B cell (primary cell): ENCODE measurements around the gene MPC1. TPM values are rescaled to one million over a fixed set of nuclear protein-coding genes. Genes with fewer than 3 reads are reported as not detected.

ENCODE experiments used
- ATAC-seq: fragments of 200-7000 bp; cut with Tn5 transposase; one replicate; pipeline ENCODE4 v1.10.0; 2021; ENCODE audit warnings: low read depth, mild to moderate bottlenecking, moderate number of reproducible peaks, moderate library complexity
- CTCF ChIA-PET: fragments of 350-600 bp; sonication (Branson Sonifier 250); formaldehyde crosslinking; loops from one replicate; lab custom pipeline; 2021; ENCODE audit warnings: antibody characterized with exemption, inconsistent platforms; lab: Charles Lee
- POLR2A ChIA-PET: fragments of 350-600 bp; sonication (Branson Sonifier 250); formaldehyde crosslinking; loops from one replicate; lab custom pipeline; 2021; ENCODE audit warnings: antibody characterized with exemption; lab: Charles Lee
- DNase-seq: peaks from one replicate; pipeline ENCODE4 v3.0.0; 2013
- H2AFZ ChIP-seq: 2 replicates; pipeline ENCODE4 v1.6.1; 2012; ENCODE audit warnings: mild to moderate bottlenecking, low read depth, low read length; ENCODE audit not compliant: insufficient read depth, poor library complexity, severe bottlenecking
- H3K27ac ChIP-seq, 2 donors: 1 replicate in 1 of 2; 2 replicates in 1 of 2; pipeline ENCODE4 v1.5.1; 2012 to 2013; ENCODE audit warnings: low read length in 2 of 2, mild to moderate bottlenecking in 2 of 2, moderate library complexity in 1 of 2
- H3K27me3 ChIP-seq, 4 experiments: fragments of 200-600 bp in 1 of 4; sonication (generic) in 1 of 4; replicated peaks in 1 of 4; 1 replicate in 2 of 4; 2 replicates in 2 of 4; pipeline versions ENCODE4 v1.6.1 to v1.7.0; 2013 to 2016; ENCODE audit warnings: low read length in 3 of 4, mild to moderate bottlenecking in 2 of 4, mixed read lengths in 1 of 4, moderate library complexity in 1 of 4; ENCODE audit not compliant: insufficient read depth in 4 of 4, control insufficient read depth in 3 of 4; ENCODE audit errors: control extremely low read depth in 1 of 4
- H3K36me3 ChIP-seq, 2 experiments: replicated peaks in 1 of 2; 1 replicate in 1 of 2; 2 replicates in 1 of 2; pipeline versions ENCODE4 v1.6.1 to v1.7.1; 2013; ENCODE audit warnings: low read length in 1 of 2; ENCODE audit not compliant: insufficient read depth in 2 of 2, control insufficient read depth in 1 of 2; ENCODE audit errors: control extremely low read depth in 1 of 2, extremely low read depth in 1 of 2
- H3K4me1 ChIP-seq, 2 donors: fragments of 200-600 bp in 1 of 2; sonication (generic) in 1 of 2; 1 replicate in 1 of 2; 2 replicates in 1 of 2; pipeline versions ENCODE4 v1.5.1 to v1.6.1; 2013 to 2017; ENCODE audit warnings: low read length in 2 of 2; ENCODE audit not compliant: control insufficient read depth in 2 of 2, insufficient read depth in 2 of 2
- H3K4me2 ChIP-seq: replicated peaks from 2 replicates; pipeline ENCODE3; 2012; ENCODE audit warnings: mild to moderate bottlenecking, low read depth, low read length; ENCODE audit not compliant: poor library complexity, severe bottlenecking
- H3K4me3 ChIP-seq, 5 experiments: fragments of 200-600 bp in 1 of 5; sonication (generic) in 1 of 5; 1 replicate in 3 of 5; 2 replicates in 2 of 5; pipeline versions ENCODE4 v1.5.1 to v1.7.0; 2011 to 2016; ENCODE audit warnings: low read length in 4 of 5, mild to moderate bottlenecking in 4 of 5, low read depth in 2 of 5, control low read depth in 1 of 5, moderate library complexity in 1 of 5; ENCODE audit not compliant: insufficient read depth in 1 of 5; ENCODE audit errors: control extremely low read depth in 1 of 5, extremely low read depth in 1 of 5
- H3K79me2 ChIP-seq: fragments of 200-600 bp; sonication (generic); one replicate; pipeline ENCODE4 v1.6.0; 2016; ENCODE audit warnings: low read length; ENCODE audit not compliant: control insufficient read depth, insufficient read depth
- H3K9ac ChIP-seq: fragments of 200-600 bp; sonication (generic); 2 replicates; pipeline ENCODE4 v1.6.1; 2017; ENCODE audit warnings: mild to moderate bottlenecking, low read length, moderate library complexity
- H3K9me3 ChIP-seq, 3 donors: one replicate each; pipeline versions ENCODE4 v1.6.1 to v1.7.1; 2013; ENCODE audit warnings: low read length in 2 of 3; ENCODE audit not compliant: control insufficient read depth in 2 of 3, insufficient read depth in 1 of 3; ENCODE audit errors: control extremely low read depth in 1 of 3
- H4K20me1 ChIP-seq: 2 replicates; pipeline ENCODE4 v1.6.0; 2012; ENCODE audit warnings: mild to moderate bottlenecking, low read length; ENCODE audit not compliant: insufficient read depth, control insufficient read depth, poor library complexity, severe bottlenecking
- H3K27ac Mint-ChIP-seq: one replicate; pipeline ENCODE4 v1.8.0; 2021; ENCODE audit warnings: mixed read lengths
- H3K27me3 Mint-ChIP-seq: one replicate; pipeline ENCODE4 v1.8.0; 2021; ENCODE audit warnings: mixed read lengths
- H3K4me1 Mint-ChIP-seq: one replicate; pipeline ENCODE4 v1.8.0; 2021; ENCODE audit warnings: mixed read lengths
- H3K4me3 Mint-ChIP-seq: one replicate; pipeline ENCODE4 v1.8.0; 2021; ENCODE audit warnings: mixed read lengths
- H3K9me3 Mint-ChIP-seq: one replicate; pipeline ENCODE4 v1.8.0; 2022; ENCODE audit warnings: mixed read lengths; ENCODE audit not compliant: insufficient read depth
- EZH2 ChIP-seq: IDR thresholded peaks from 2 replicates; pipeline ENCODE4 v1.6.1; 2012; ENCODE audit warnings: borderline replicate concordance, low read depth, mild to moderate bottlenecking, moderate library complexity, low read length; ENCODE audit not compliant: insufficient read depth, poor library complexity, severe bottlenecking
- WGBS: methylation state at CpG from one replicate; pipeline ENCODE4 v1.1.5; 2013; ENCODE audit warnings: missing lambda C conversion rate; ENCODE audit not compliant: insufficient coverage; 5-methylcytosine and 5-hydroxymethylcytosine counted together
- intact Hi-C: fragments of 100-400 bp; cut with micrococcal nuclease; formaldehyde crosslinking; loops from one replicate; pipeline ENCODE4 v1.10.0; 2022
- polyA plus RNA-seq: library from polyadenylated mRNA; depleted of rRNA; stranded (reverse); fragments of >200 nt; gene quantifications from 2 replicates; pipeline ENCODE4 v1.2.3, GENCODE V29; 2012
- total RNA-seq, 2 donors: library from RNA; stranded (reverse); fragments of 120-200 nt in 1 of 2; gene quantifications; 1 replicate in 1 of 2; 2 replicates in 1 of 2; pipeline versions ENCODE4 v1.2.3 to v1.2.4, GENCODE V29; 2013 to 2022
- TF ChIP-seq, protein P1 (sequence below): fragments of 200-600 bp; IDR thresholded peaks from one replicate; pipeline ENCODE4 v1.8.0; 2022; ENCODE audit warnings: antibody characterized with exemption, mild to moderate bottlenecking

The MPC1 gene
- total and polyA plus RNA-seq, 2 donors (not counting 1 experiment from before 2014, with no cell fraction given), result 19.8 to 23.9 TPM

DNA sequence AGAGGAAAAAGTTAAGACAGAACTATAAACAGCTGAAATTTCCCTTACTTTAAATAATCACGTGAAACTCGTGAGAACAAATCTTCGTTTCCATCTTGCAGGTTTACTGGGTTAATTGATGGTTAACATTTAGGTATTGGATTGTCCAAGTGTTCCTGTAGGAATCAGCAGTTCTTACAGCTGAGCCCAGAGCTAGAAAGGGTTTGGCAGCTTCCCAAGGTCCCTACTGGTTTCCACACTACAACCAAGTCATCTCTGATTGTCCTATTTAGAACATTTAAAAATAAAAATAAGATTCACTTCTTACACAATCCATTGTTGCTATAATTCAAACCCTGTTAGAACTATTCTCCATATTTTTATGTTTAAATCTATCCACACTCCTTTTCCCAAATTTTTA lies 15.8 kb downstream of the MPC1 start:
- intact Hi-C loops, result no loop called here
- no peaks in the 10 kb centered on the region for H4K20me1 ChIP-seq
- Mint-ChIP-seq H3K27me3 (no peaks in the 10 kb centered on the region), H3K4me3 (no peak overlapping the region), H3K9me3 (no peaks in the 10 kb centered on the region), H3K27ac (no peak overlapping the region), H3K4me1 (no peaks in the 10 kb centered on the region)
- ATAC-seq, result no peak
- peaks cover 0 to 25% of the 10 kb centered on the region in 2 experiments for H3K36me3 ChIP-seq
- no peak overlapping the region for H3K27ac ChIP-seq
- TF ChIP-seq EZH2, result no peak
- TF ChIP-seq, protein P1, sequence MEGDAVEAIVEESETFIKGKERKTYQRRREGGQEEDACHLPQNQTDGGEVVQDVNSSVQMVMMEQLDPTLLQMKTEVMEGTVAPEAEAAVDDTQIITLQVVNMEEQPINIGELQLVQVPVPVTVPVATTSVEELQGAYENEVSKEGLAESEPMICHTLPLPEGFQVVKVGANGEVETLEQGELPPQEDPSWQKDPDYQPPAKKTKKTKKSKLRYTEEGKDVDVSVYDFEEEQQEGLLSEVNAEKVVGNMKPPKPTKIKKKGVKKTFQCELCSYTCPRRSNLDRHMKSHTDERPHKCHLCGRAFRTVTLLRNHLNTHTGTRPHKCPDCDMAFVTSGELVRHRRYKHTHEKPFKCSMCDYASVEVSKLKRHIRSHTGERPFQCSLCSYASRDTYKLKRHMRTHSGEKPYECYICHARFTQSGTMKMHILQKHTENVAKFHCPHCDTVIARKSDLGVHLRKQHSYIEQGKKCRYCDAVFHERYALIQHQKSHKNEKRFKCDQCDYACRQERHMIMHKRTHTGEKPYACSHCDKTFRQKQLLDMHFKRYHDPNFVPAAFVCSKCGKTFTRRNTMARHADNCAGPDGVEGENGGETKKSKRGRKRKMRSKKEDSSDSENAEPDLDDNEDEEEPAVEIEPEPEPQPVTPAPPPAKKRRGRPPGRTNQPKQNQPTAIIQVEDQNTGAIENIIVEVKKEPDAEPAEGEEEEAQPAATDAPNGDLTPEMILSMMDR, result no peak
- H3K9ac ChIP-seq, result no peak overlapping the region
- H3K9me3 ChIP-seq, result no peaks in the 10 kb centered on the region
- H3K4me3 ChIP-seq, result no peak overlapping the region
- POLR2A ChIA-PET, result no interaction called here
- CTCF ChIA-PET, result interaction anchor here (1.4 kb wide), 2 partner anchors 14 to 32 kb away, joined by 3 to 5 read pairs; no protein-coding TSS in a partner anchor
- H3K4me2 ChIP-seq, result no peak overlapping the region
- no CpG with 5 or more reads among the region's 3 CpGs for WGBS
- H3K27me3 ChIP-seq, result no peaks in the 10 kb centered on the region
- no peaks in the 10 kb centered on the region for H3K79me2 ChIP-seq
- no peak overlapping the region for H2AFZ ChIP-seq
- no peak for DNase-seq
- no peaks in the 10 kb centered on the region for H3K4me1 ChIP-seq

DNA sequence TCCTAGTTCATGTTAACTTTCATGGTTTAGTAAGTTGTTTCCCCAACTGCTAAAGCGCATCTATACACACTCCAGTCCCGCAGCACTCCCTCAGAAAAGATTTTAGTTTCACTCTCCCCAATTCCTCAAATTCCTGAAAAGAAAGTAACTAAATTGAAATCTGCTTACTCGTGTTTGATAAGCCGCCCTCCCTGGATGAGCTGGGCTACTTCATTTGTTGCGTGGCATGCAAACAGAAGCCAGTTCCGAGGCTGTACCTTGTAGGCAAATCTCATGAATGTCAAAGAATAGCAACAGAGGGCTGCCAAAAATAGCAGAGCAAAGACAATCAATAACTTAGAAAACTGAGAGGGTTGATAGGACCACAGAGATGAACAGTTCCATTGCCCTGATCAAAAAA lies 16.9 kb downstream of the MPC1 start:
- Mint-ChIP-seq H3K4me3 (no peak overlapping the region), H3K27me3 (no peaks in the 10 kb centered on the region), H3K27ac (no peak overlapping the region), H3K9me3 (no peaks in the 10 kb centered on the region), H3K4me1 (no peaks in the 10 kb centered on the region)
- Histone ChIP-seq H3K27me3 (no peaks in the 10 kb centered on the region), H3K27ac (no peak overlapping the region), H3K4me2 (no peak overlapping the region), H3K36me3 (peaks cover 0 to 25% of the 10 kb centered on the region in 2 experiments), H3K4me3 (no peak overlapping the region), H3K9me3 (no peaks in the 10 kb centered on the region), H3K79me2 (no peaks in the 10 kb centered on the region), H3K9ac (no peak overlapping the region), H2AFZ (no peak overlapping the region), H3K4me1 (no peaks in the 10 kb centered on the region), H4K20me1 (no peaks in the 10 kb centered on the region)
- no peak for ATAC-seq
- DNase-seq, result no peak
- intact Hi-C loops, result no loop called here
- 70% methylated on average over 4 of the region's 6 CpGs for WGBS
- CTCF ChIA-PET, result interaction anchor here (1.4 kb wide), 1 partner anchor 33 kb away, joined by 3 read pairs; no protein-coding TSS in a partner anchor
- TF ChIP-seq, protein P1, result no peak
- TF ChIP-seq EZH2, result no peak
- POLR2A ChIA-PET, result no interaction called here
